SK-N-SH treated with all-trans-retinoic acid at 6 μM for 48 hours (cell line): Measurements from ENCODE around the gene BCORL1.

Source experiments
- ARNTL ChIP-seq: fragments of 450-650 bp; formaldehyde crosslinking; IDR thresholded peaks from 2 replicates; pipeline ENCODE4 v1.5.0; 2020; ENCODE audit warnings: low read depth, mild to moderate bottlenecking, moderate library complexity, borderline replicate concordance
- CREB5 ChIP-seq: fragments of 250-450 bp; sonication (Bioruptor Pico); IDR thresholded peaks from 2 replicates; pipeline ENCODE4 v1.5.1; 2020; ENCODE audit warnings: low read depth, mild to moderate bottlenecking, moderate library complexity
- CSDC2 ChIP-seq: fragments of 250-450 bp; sonication (Bioruptor Pico); IDR thresholded peaks from 2 replicates; pipeline ENCODE4 v1.5.0; 2020; ENCODE audit warnings: mild to moderate bottlenecking, moderate library complexity
- ESRRG ChIP-seq: fragments of 250-450 bp; sonication (Bioruptor Pico); IDR thresholded peaks from 2 replicates; pipeline ENCODE4 v1.6.1; 2021; ENCODE audit warnings: mild to moderate bottlenecking
- OSR1 ChIP-seq: fragments of 250-450 bp; sonication (Bioruptor Pico); IDR thresholded peaks from 2 replicates; pipeline ENCODE4 v1.8.0; 2022; ENCODE audit warnings: moderate library complexity, mild to moderate bottlenecking, inconsistent platforms
- PPARA ChIP-seq: fragments of 250-450 bp; sonication (Bioruptor Pico); IDR thresholded peaks from 2 replicates; pipeline ENCODE4 v1.5.0; 2020; ENCODE audit warnings: mild to moderate bottlenecking, borderline replicate concordance
- RARB ChIP-seq: fragments of 250-450 bp; sonication (Bioruptor Pico); IDR thresholded peaks from 2 replicates; pipeline ENCODE4 v1.8.0; 2021; ENCODE audit warnings: mild to moderate bottlenecking, moderate library complexity
- SNAI2 ChIP-seq: fragments of 250-450 bp; sonication (Bioruptor Pico); IDR thresholded peaks from 2 replicates; pipeline ENCODE4 v1.5.0; 2020; ENCODE audit warnings: mild to moderate bottlenecking, moderate library complexity
- TCF4 ChIP-seq: fragments of 250-450 bp; sonication (Bioruptor Pico); IDR thresholded peaks from 2 replicates; pipeline ENCODE4 v1.8.0; 2021; ENCODE audit warnings: mild to moderate bottlenecking, moderate library complexity, borderline replicate concordance
- ZNF70 ChIP-seq: fragments of 450-650 bp; formaldehyde crosslinking; IDR thresholded peaks from 2 replicates; pipeline ENCODE4 v1.5.0; 2020; ENCODE audit warnings: mild to moderate bottlenecking, moderate library complexity
- ZNF8 ChIP-seq: fragments of 450-650 bp; formaldehyde crosslinking; IDR thresholded peaks from 2 replicates; pipeline ENCODE4 v1.5.0; 2020; ENCODE audit warnings: mild to moderate bottlenecking, moderate library complexity
- TF ChIP-seq, protein P1 (sequence below): fragments of 250-450 bp; sonication (Bioruptor Pico); IDR thresholded peaks from 2 replicates; pipeline ENCODE4 v1.8.0; 2020; ENCODE audit warnings: mild to moderate bottlenecking, moderate library complexity, borderline replicate concordance
- TF ChIP-seq, protein P2 (sequence below): fragments of 250-450 bp; sonication (Bioruptor Pico); IDR thresholded peaks from 2 replicates; pipeline ENCODE4 v1.8.0; 2021; ENCODE audit warnings: low read depth, mild to moderate bottlenecking, moderate library complexity, borderline replicate concordance

GRCh38 chrX:129996120-129996519 lies 13.7 kb downstream of the BCORL1 start:
- TF ChIP-seq, protein P1, sequence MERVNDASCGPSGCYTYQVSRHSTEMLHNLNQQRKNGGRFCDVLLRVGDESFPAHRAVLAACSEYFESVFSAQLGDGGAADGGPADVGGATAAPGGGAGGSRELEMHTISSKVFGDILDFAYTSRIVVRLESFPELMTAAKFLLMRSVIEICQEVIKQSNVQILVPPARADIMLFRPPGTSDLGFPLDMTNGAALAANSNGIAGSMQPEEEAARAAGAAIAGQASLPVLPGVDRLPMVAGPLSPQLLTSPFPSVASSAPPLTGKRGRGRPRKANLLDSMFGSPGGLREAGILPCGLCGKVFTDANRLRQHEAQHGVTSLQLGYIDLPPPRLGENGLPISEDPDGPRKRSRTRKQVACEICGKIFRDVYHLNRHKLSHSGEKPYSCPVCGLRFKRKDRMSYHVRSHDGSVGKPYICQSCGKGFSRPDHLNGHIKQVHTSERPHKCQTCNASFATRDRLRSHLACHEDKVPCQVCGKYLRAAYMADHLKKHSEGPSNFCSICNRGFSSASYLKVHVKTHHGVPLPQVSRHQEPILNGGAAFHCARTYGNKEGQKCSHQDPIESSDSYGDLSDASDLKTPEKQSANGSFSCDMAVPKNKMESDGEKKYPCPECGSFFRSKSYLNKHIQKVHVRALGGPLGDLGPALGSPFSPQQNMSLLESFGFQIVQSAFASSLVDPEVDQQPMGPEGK: no peak
- TF ChIP-seq ARNTL (CRISPR knock-in tag) (no peak), CSDC2 (CRISPR knock-in tag) (no peak), RARB (CRISPR knock-in tag) (no peak), ZNF70 (CRISPR knock-in tag) (no peak), SNAI2 (CRISPR knock-in tag) (no peak), ESRRG (CRISPR knock-in tag) (no peak), PPARA (CRISPR knock-in tag) (no peak), CREB5 (CRISPR knock-in tag) (no peak), ZNF8 (CRISPR knock-in tag) (no peak), TCF4 (no peak), OSR1 (CRISPR knock-in tag) (no peak)
- TF ChIP-seq, protein P2, sequence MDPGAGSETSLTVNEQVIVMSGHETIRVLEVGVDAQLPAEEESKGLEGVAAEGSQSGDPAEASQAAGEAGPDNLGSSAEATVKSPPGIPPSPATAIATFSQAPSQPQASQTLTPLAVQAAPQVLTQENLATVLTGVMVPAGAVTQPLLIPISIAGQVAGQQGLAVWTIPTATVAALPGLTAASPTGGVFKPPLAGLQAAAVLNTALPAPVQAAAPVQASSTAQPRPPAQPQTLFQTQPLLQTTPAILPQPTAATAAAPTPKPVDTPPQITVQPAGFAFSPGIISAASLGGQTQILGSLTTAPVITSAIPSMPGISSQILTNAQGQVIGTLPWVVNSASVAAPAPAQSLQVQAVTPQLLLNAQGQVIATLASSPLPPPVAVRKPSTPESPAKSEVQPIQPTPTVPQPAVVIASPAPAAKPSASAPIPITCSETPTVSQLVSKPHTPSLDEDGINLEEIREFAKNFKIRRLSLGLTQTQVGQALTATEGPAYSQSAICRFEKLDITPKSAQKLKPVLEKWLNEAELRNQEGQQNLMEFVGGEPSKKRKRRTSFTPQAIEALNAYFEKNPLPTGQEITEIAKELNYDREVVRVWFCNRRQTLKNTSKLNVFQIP (CRISPR knock-in tag): no peak
